GM12878 (cell line): ENCODE data around the gene DNAJB6. TPM values are rescaled to one million over a fixed set of nuclear protein-coding genes. Genes with fewer than 3 reads are reported as not detected.

Experiments
- ATAC-seq: fragments of 200-7000 bp; cut with Tn5 transposase; 3 replicates; pipeline ENCODE4 v1.9.1; 2020; ENCODE audit warnings: mild to moderate bottlenecking, moderate library complexity
- BruUV-seq: library from RNA; stranded (reverse); fragments of 400-500 nt; replicated peaks from 2 replicates; lab custom pipeline; 2021; lab: Mats Ljungman, UMichigan
- CTCF ChIA-PET: fragments of 300-600 bp; sonication (Branson Sonifier 250); formaldehyde crosslinking; extraction: SDS; loops from one replicate; lab custom pipeline; 2021; ENCODE audit warnings: inconsistent platforms; lab: Yijun Ruan, JAX
- POLR2A ChIA-PET: fragments of 350-600 bp; formaldehyde crosslinking; extraction: SDS; loops from one replicate; lab custom pipeline; 2021; ENCODE audit warnings: inconsistent platforms; lab: Charles Lee
- RAD21 ChIA-PET: fragments of 300-600 bp; sonication (Branson Sonifier 250); formaldehyde crosslinking; loops from one replicate; lab custom pipeline; 2023; ENCODE audit warnings: antibody characterized with exemption; ENCODE audit not compliant: unreplicated experiment; lab: Charles Lee
- SMC1A ChIA-PET: fragments of 300-600 bp; sonication (Branson Sonifier 250); formaldehyde crosslinking; loops from one replicate; lab custom pipeline; 2023; ENCODE audit not compliant: unreplicated experiment, uncharacterized antibody; lab: Charles Lee
- DNase-seq: peaks from one replicate; pipeline ENCODE4 v3.0.0-alpha.2; 2011; ENCODE audit warnings: low read depth, low spot score
- FAIRE-seq: peaks from 3 replicates; lab custom pipeline; 2011; peaks lifted over from hg19 to GRCh38; lab: Jason Lieb, UNC
- H2AFZ ChIP-seq: 2 replicates; pipeline ENCODE4 v1.6.0; 2011; ENCODE audit warnings: low read depth, low read length, control low read depth; ENCODE audit not compliant: control insufficient read depth
- H3K27ac ChIP-seq: 2 replicates; pipeline ENCODE4 v1.5.1; 2011; ENCODE audit warnings: control low read depth; ENCODE audit not compliant: control insufficient read depth, insufficient read depth
- H3K27me3 ChIP-seq, 2 experiments: replicated peaks in 1 of 2; 2 replicates each; pipeline versions ENCODE4 v1.6.0 to v1.6.1; 2011; ENCODE audit warnings: low read length in 1 of 2; ENCODE audit not compliant: control insufficient read depth in 2 of 2, insufficient read depth in 2 of 2
- H3K36me3 ChIP-seq, 2 experiments: 2 replicates each; pipeline ENCODE4 v1.5.1; 2011; ENCODE audit warnings: low read length in 1 of 2; ENCODE audit not compliant: control insufficient read depth in 2 of 2, insufficient read depth in 2 of 2
- H3K4me1 ChIP-seq: 2 replicates; pipeline ENCODE4 v1.6.1; 2011; ENCODE audit warnings: mild to moderate bottlenecking, low read length, moderate library complexity, mixed read lengths; ENCODE audit not compliant: control insufficient read depth, insufficient read depth
- H3K4me2 ChIP-seq: 2 replicates; pipeline ENCODE4 v1.6.0; 2011; ENCODE audit warnings: control low read depth; ENCODE audit not compliant: control insufficient read depth, insufficient read depth
- H3K4me3 ChIP-seq: fragments of 200-600 bp; sonication (generic); 2 replicates; pipeline ENCODE4 v1.5.1; 2016
- H3K79me2 ChIP-seq: 2 replicates; pipeline ENCODE4 v1.6.0; 2011; ENCODE audit warnings: low read length; ENCODE audit not compliant: control insufficient read depth, insufficient read depth
- H3K9ac ChIP-seq: 2 replicates; pipeline ENCODE4 v1.8.0; 2011; ENCODE audit warnings: low read length, control low read depth, mixed read lengths; ENCODE audit not compliant: control insufficient read depth, insufficient read depth
- H3K9me3 ChIP-seq: replicated peaks from 3 replicates; pipeline ENCODE4 v1.5.1; 2011; ENCODE audit warnings: mild to moderate bottlenecking, low read length; ENCODE audit not compliant: control insufficient read depth, insufficient read depth
- H4K20me1 ChIP-seq: 2 replicates; pipeline ENCODE4 v1.6.0; 2011; ENCODE audit not compliant: control insufficient read depth, insufficient read depth
- BACH1 ChIP-seq: fragments of 450-650 bp; IDR thresholded peaks from 2 replicates; pipeline ENCODE4 v1.6.1; 2017; ENCODE audit warnings: mild to moderate bottlenecking, borderline replicate concordance
- GABPA ChIP-seq: IDR thresholded peaks from 2 replicates; pipeline ENCODE4 v1.6.1; 2014; ENCODE audit warnings: antibody characterized with exemption, low read depth, mild to moderate bottlenecking, inconsistent platforms
- HCFC1 ChIP-seq: fragments of 150-350 bp; IDR thresholded peaks from 2 replicates; pipeline ENCODE4 v1.6.1; 2014; ENCODE audit warnings: low read length
- KDM1A ChIP-seq: fragments of 200-600 bp; sonication (generic); IDR thresholded peaks from 2 replicates; pipeline ENCODE4 v1.6.1; 2016; ENCODE audit warnings: borderline replicate concordance
- NFIC ChIP-seq: IDR thresholded peaks from 2 replicates; pipeline ENCODE4 v1.6.1; 2012; ENCODE audit warnings: low read depth, mild to moderate bottlenecking, inconsistent platforms, low read length, moderate library complexity
- NRF1 ChIP-seq: conservative IDR thresholded peaks from 2 replicates; pipeline ENCODE4 v1.6.1; 2011; ENCODE audit warnings: mild to moderate bottlenecking, low read depth, low read length, improper control_type of control experiment
- SMAD5 ChIP-seq: IDR thresholded peaks from 2 replicates; pipeline ENCODE4 v1.6.1; 2016; ENCODE audit warnings: antibody characterized with exemption, low read depth
- TBL1XR1 ChIP-seq: IDR thresholded peaks from 2 replicates; pipeline ENCODE4 v1.6.1; 2012; ENCODE audit warnings: low read depth, low read length, improper control_type of control experiment
- ZNF207 ChIP-seq: fragments of 450-650 bp; IDR thresholded peaks from 2 replicates; pipeline ENCODE4 v1.6.1; 2014; ENCODE audit warnings: antibody characterized with exemption, mild to moderate bottlenecking, borderline replicate concordance
- ZNF217 ChIP-seq: fragments of 450-650 bp; IDR thresholded peaks from 2 replicates; pipeline ENCODE4 v1.6.1; 2017; ENCODE audit warnings: antibody characterized with exemption, mild to moderate bottlenecking
- WGBS: methylation state at CpG from one replicate; pipeline ENCODE4 v1.1.6; 2016; ENCODE audit warnings: low lambda C conversion rate; ENCODE audit not compliant: insufficient replicate concordance, insufficient coverage; ENCODE audit errors: missing lambda C conversion rate; 5-methylcytosine and 5-hydroxymethylcytosine counted together
- in situ Hi-C: fragments of 300-500 bp; cut with MboI; formaldehyde crosslinking; loops from 9 replicates; pipeline ENCODE4 v1.14.3; 2018; ENCODE audit warnings: mixed read lengths
- intact Hi-C: fragments of 100-400 bp; cut with micrococcal nuclease; formaldehyde crosslinking; loops from one replicate; pipeline ENCODE4 v1.14.2; 2022; ENCODE audit not compliant: unreplicated experiment
- polyA plus RNA-seq, 11 experiments: library from polyadenylated mRNA; depleted of rRNA in 4 of 11; unstranded in 6 of 11; stranded (reverse) in 5 of 11; fragments of >200 nt; fragmentation: Nextera tagmentation in 4 of 11; fragmentation: Illumina TruSeq in 1 of 11; extraction: Ambion mirVana in 4 of 11; extraction: Trizol in 1 of 11; gene quantifications; 1 replicate in 1 of 11; 2 replicates in 10 of 11; pipeline versions ENCODE4 v1.2.1 to v1.2.3, GENCODE V29; 2011 to 2016; ENCODE audit warnings: inconsistent platforms in 2 of 11, missing spikeins in 2 of 11, low read depth in 1 of 11
- total RNA-seq, 4 experiments: library from RNA; depleted of rRNA in 3 of 4; stranded (reverse); fragments of >200 nt in 3 of 4; fragmentation: Illumina TruSeq in 1 of 4; extraction: Trizol in 1 of 4; gene quantifications; 2 replicates each; pipeline versions ENCODE4 v1.2.1 to v1.2.3, GENCODE V29; 2013 to 2021

DNAJB6 gene
- total and polyA plus RNA-seq, 10 of the 15 experiments (the other 5 are each of a cell fraction or from before 2014, with no cell fraction given) = 34.5 to 117 (median 53.1) TPM

- no peak for TF ChIP-seq NFIC
- TF ChIP-seq GABPA = no peak
- no peak for TF ChIP-seq TBL1XR1
- TF ChIP-seq NRF1 = no peak
- no peak for TF ChIP-seq ZNF207
- TF ChIP-seq HCFC1 = no peak
- no peak for TF ChIP-seq KDM1A
- TF ChIP-seq ZNF217 = no peak
- TF ChIP-seq SMAD5 = no peak
- TF ChIP-seq BACH1 = no peak
- no peak overlapping the region for H3K9ac ChIP-seq
- ATAC-seq (no peak), DNase-seq (no peak), FAIRE-seq (no peak)
- ChIA-PET RAD21 (no interaction called here), POLR2A (no interaction called here), CTCF (no interaction called here), SMC1A (no interaction called here)
- no peak overlapping the region for H3K27ac ChIP-seq
- no peaks in the 10 kb centered on the region for H3K4me1 ChIP-seq
- WGBS = 95% methylated on average over 32 of the region's 33 CpGs
- no peaks in the 10 kb centered on the region for H4K20me1 ChIP-seq
- H2AFZ ChIP-seq = no peak overlapping the region
- no peaks in the 10 kb centered on the region for H3K27me3 ChIP-seq
- no peaks in the 10 kb centered on the region for H3K9me3 ChIP-seq
- H3K4me2 ChIP-seq = no peak overlapping the region
- peaks cover 4 to 13% of the 10 kb centered on the region in 2 experiments; a peak in 3 of 4 replicates for H3K36me3 ChIP-seq
- in situ Hi-C loops (no loop called here), intact Hi-C loops (no loop called here)
- BruUV-seq = no TSS peak
- no peak overlapping the region for H3K4me3 ChIP-seq
- H3K79me2 ChIP-seq = no peaks in the 10 kb centered on the region
Measured at GRCh38 chr7:157410831-157411556, 74.2 kb downstream of the DNAJB6 start.
